ENCODE data around the gene NCOA4.
"Not testable (repeated sequence)": the region's sequence is repeated elsewhere in the genome, so short reads cannot be mapped to it uniquely, and the experiment has no call there.

The NCOA4 gene

DNA sequence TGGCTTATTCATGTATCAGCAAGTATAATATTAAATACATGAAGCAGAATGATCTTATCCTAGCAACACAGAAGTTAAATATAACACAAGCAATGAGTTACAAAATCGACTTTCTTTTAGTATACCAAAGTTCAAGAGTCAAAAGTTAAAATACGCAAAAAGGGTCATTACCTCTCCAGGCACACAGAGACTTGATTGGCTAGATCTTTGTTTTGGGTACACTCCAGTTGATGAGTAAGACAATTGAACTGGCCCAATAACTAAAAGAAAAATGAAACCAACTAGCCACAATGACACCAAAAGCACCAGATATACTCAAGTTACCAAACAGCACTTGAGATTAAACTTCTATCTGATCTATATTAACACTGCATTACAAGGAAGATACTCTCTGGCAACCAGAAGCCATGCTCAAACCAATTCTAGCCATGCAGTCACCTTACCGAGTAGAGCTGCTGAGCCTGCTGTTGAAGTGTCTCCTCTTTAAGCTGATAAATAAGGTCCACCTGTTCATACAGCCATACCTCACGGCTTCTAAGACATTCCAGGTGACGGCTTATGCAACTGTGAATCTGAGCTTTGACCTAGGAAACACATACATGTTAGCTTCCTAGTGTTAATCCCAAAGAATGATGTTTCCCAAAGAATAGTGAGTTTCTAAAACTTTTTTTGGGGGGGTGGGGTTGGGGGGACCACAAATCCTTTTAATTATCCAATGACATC, 15.6 kb downstream of the NCOA4 start:
- Histone ChIP-seq H3K36me3 (peaks cover 71% of the 10 kb centered on the region), H3K4me2 (no peak overlapping the region)
- no peak for TF ChIP-seq Cebpa-rat (IDR thresholded peaks at IDR 0.05)

DNA sequence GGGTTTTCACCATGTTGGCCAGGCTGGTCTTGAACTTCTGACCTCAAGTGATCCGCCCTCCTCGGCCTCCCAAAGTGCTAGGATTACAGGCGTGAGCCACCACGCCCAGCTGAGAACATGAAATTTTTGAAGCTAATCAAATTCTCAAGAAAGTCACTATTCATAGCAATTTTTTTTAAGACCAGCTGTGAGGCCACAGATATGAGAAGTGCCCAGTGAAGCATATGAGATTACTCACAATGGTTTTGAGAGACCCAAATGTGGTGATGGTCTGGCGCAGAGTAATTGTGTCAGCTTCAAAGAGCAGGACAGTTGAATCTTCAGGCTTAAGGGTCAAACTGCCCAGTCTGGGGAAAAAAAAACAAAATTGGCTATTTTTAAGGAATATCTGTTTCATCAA, 16.2 kb downstream of the NCOA4 start:
- no peaks in the 10 kb centered on the region for H3K27me3 ChIP-seq
- no peak overlapping the region for H3K4me3 ChIP-seq
- H3K4me1 ChIP-seq = peaks cover 9% of the 10 kb centered on the region
- peaks cover 67% of the 10 kb centered on the region for H4K20me1 ChIP-seq
- H3K36me3 ChIP-seq = peaks cover 78% of the 10 kb centered on the region
- no peak overlapping the region for H3K27ac ChIP-seq
- H3K9ac ChIP-seq = no peak overlapping the region
- no peaks in the 10 kb centered on the region for H3K9me3 ChIP-seq
- no peak overlapping the region for H3K4me2 ChIP-seq
- no peak for TF ChIP-seq Cebpa-rat (IDR thresholded peaks at IDR 0.05)

More for the DNA sequence above, 15.6 kb downstream of the NCOA4 start:
- Histone ChIP-seq H3K27ac (no peak overlapping the region), H3K4me1 (peaks cover 15% of the 10 kb centered on the region), H3K4me3 (no peak overlapping the region), H3K9me3 (no peaks in the 10 kb centered on the region), H3K27me3 (no peaks in the 10 kb centered on the region), H4K20me1 (peaks cover 68% of the 10 kb centered on the region), H3K9ac (no peak overlapping the region)

DNA sequence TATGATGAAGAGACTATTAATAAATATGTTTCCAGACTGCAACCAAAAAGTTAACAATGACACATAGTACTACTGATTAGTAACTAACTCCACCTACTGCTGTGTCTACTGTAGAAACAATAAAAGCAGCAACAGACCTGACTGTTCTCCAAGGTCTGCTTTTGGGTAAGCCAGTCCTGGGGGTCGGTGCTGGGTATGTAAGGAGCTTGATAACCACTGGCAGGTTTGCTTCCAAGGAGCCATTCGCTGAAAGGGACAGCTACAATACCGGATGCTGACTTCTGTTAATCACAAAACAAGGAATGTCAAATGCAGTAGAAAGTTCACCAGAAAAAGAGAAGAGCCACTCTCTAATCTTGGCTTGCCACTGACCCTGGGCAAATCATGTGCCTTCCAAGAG, 17.7 kb downstream of the NCOA4 start:
- H3K36me3 ChIP-seq = peaks cover 92% of the 10 kb centered on the region
- TF ChIP-seq Cebpa-rat (IDR thresholded peaks at IDR 0.05) = no peak

DNA sequence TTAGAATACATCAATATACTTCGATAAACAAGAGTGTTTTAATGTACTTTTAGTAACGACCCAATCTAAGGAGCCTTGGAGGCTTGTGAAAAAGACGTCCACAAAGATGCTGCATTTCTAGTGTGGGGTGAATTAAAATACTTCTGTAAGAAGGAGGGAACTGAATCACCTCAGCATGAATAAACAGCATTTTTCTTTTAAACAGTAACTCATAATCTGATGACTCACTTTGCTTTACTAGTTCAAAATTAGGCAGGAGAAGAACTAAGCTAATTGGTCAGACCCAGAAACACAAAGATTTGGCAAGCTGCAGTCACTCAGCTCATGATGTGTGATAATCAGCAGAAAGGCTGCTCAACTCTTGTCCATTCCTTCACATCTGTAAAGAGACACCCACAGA, 24.2 kb downstream of the NCOA4 start:
- no peak for TF ChIP-seq Cebpa-rat (IDR thresholded peaks at IDR 0.05)
- H3K4me1 ChIP-seq = no peaks in the 10 kb centered on the region; the same call in 1 of the 2 replicates
- H3K4me2 ChIP-seq = no peak overlapping the region
- no peaks in the 10 kb centered on the region for H3K27me3 ChIP-seq
- peaks cover 99% of the 10 kb centered on the region for H3K36me3 ChIP-seq
- H3K4me3 ChIP-seq = no peak overlapping the region
- H3K27ac ChIP-seq = no peak overlapping the region
- H3K9me3 ChIP-seq = peaks cover 9% of the 10 kb centered on the region
- H3K9ac ChIP-seq = no peak overlapping the region
- H4K20me1 ChIP-seq = peaks cover 54% of the 10 kb centered on the region

More for the DNA sequence above, 17.7 kb downstream of the NCOA4 start:
- no peak overlapping the region for H3K4me2 ChIP-seq
- H3K4me3 ChIP-seq = no peak overlapping the region
- peaks cover 6% of the 10 kb centered on the region for H3K9me3 ChIP-seq
- H3K27me3 ChIP-seq = no peaks in the 10 kb centered on the region
- no peak overlapping the region for H3K27ac ChIP-seq
- peaks cover 55% of the 10 kb centered on the region for H4K20me1 ChIP-seq
- H3K9ac ChIP-seq = no peak overlapping the region
- no peaks in the 10 kb centered on the region; the same call in 1 of the 2 replicates for H3K4me1 ChIP-seq

DNA sequence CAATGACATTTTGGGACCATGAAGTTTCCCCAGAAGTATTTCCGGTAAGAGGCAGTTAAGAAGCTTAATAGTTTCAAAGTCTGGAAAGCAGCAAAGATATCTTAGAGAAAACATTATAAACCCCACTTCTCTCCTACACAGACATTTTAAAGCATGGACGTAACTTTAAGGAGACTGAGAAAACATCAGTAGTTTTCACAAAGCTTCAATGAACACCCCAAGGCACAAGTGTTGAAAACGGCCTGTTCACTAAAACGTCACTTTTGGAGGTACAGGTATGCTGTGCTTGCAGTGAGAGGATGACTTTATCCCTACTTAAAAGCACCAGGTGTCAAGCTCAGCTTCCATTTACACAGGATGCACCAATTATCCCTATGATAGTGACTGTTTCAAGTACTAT, 25.0 kb downstream of the NCOA4 start:
- no peak for TF ChIP-seq Cebpa-rat (IDR thresholded peaks at IDR 0.05)
- Histone ChIP-seq H3K9me3 (peaks cover 9% of the 10 kb centered on the region), H4K20me1 (peaks cover 60% of the 10 kb centered on the region)

DNA sequence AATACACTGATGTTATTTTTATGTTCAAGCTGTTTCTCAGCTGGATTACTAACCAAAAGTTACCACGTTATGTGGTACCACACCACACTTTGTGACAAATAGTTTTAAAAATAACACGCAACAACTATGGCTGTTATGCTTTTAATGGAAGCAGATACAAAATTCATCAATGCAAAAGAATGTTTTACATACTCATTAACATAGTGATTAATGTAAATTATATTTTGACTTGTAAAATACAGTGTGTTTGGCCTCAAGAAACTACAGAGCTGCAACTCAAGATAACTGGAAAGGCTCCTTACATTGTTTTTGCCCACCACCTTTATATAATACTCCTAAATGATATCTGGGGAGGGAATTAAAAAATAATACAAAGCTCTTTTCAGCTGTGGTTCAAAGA, 25.5 kb downstream of the NCOA4 start:
- peaks cover 97% of the 10 kb centered on the region for H3K36me3 ChIP-seq

More for the DNA sequence above, 25.0 kb downstream of the NCOA4 start:
- no peak overlapping the region for H3K27ac ChIP-seq
- no peak overlapping the region for H3K9ac ChIP-seq
- H3K4me3 ChIP-seq = no peak overlapping the region
- no peak overlapping the region for H3K4me2 ChIP-seq
- peaks cover 97% of the 10 kb centered on the region for H3K36me3 ChIP-seq
- H3K27me3 ChIP-seq = no peaks in the 10 kb centered on the region
- no peaks in the 10 kb centered on the region; the same call in 1 of the 2 replicates for H3K4me1 ChIP-seq

DNA sequence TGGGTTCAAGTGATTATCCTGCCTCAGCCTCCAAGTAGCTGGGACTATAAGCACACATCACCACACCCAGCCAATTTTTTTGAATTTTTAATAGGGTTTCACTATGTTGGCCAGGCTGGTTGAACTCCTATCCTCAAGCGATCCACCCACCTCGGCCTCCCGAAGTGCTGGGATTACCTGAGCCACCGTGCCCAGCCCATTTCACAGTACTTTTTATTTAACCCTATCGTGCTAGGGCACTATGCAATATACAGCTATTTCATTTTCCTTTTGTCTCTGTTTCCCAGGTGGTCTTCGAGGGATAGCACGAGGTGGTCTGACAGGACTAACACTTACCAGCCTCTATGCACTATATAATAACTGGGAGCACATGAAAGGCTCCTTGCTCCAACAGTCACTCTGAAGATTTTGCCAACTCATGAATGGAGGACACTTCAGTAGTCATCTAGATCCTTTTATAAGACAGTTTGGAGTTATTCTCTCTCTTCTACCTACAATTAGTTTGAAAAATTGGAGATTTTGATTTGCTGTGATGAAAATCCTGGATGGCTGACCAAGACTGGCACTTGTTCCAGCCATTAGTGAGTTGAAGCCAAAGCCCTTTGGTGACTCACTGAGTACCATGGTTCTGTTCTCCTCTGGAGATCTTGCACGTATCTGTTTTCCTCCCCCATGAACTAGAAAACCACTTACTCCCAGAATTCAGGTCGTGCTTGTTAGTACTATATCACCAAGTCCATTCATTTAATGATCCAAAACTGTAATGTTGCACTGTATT, 27.3 kb downstream of the NCOA4 start:
- TF ChIP-seq Cebpa-rat (IDR thresholded peaks at IDR 0.05) = no peak
- Histone ChIP-seq H3K27ac (no peak overlapping the region), H3K4me3 (no peak overlapping the region), H3K9ac (no peak overlapping the region), H4K20me1 (peaks cover 53% of the 10 kb centered on the region), H3K4me2 (no peak overlapping the region), H3K36me3 (peaks cover 97% of the 10 kb centered on the region), H3K9me3 (peaks cover 24% of the 10 kb centered on the region), H3K4me1 (no peaks in the 10 kb centered on the region; the same call in 1 of the 2 replicates), H3K27me3 (no peaks in the 10 kb centered on the region)

More for the DNA sequence above, 25.5 kb downstream of the NCOA4 start:
- H4K20me1 ChIP-seq = peaks cover 58% of the 10 kb centered on the region
- no peak for TF ChIP-seq Cebpa-rat (IDR thresholded peaks at IDR 0.05)
- H3K4me2 ChIP-seq = no peak overlapping the region
- H3K27ac ChIP-seq = no peak overlapping the region
- H3K4me1 ChIP-seq = no peaks in the 10 kb centered on the region; the same call in 1 of the 2 replicates
- peaks cover 9% of the 10 kb centered on the region for H3K9me3 ChIP-seq
- H3K27me3 ChIP-seq = no peaks in the 10 kb centered on the region
- H3K4me3 ChIP-seq = no peak overlapping the region
- no peak overlapping the region for H3K9ac ChIP-seq

DNA sequence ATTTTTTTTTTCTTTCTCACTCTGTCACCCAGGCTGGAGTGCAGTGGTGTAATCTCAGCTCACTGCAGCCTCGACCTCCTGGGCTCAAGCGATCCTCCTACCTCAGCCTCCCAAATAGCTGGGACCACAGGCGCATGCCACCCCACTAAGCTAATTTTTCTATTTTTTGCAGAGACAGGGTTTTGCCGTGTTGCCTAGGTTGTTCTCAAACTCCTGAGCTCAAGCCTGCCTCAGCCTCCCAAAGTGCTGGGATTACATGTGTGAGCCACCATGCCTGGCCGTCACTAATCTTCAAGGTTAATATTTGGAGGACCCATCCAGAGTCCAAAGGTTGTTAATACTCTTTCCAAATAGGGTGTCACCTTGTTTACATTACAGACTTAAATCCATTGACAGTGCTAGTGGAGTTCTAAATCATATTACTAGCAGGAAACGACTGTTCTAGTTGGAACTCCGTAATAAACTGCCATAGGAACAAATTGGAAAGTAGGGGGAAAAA, 28.2 kb downstream of the NCOA4 start:
- not testable (repeated sequence) for H3K27ac ChIP-seq, H3K4me2 ChIP-seq, H3K4me1 ChIP-seq, H3K9ac ChIP-seq, H3K4me3 ChIP-seq, H3K27me3 ChIP-seq
- peaks cover 97% of the 10 kb centered on the region for H3K36me3 ChIP-seq
- H4K20me1 ChIP-seq = peaks cover 46% of the 10 kb centered on the region
- H3K9me3 ChIP-seq = peaks cover 20% of the 10 kb centered on the region

DNA sequence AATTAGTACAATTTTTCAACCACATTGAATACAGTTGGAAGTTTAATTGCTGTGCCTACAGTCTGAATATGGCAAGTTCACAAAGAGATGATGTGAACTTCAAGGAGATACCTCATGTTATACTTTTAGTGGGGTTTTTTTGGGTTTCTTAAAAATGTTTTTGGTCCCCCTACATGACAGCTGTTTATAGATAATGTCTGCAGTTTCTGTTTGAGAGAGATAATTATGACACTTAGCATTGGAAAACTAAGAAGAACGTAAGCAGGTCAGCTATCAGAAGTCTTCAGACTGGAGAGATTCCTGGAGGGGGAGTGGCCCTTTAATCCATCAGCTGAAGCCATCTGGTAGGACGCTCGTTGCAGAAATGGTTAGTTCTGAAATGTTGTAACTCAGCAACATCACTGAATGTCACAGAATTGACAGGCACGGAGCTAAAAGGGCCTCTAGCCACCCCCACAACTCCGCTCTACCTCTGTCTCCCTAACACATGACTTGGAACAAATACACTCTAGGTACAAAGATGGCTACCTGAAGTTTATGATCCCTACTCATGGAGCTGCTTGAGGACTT, 29.2 kb downstream of the NCOA4 start:
- Histone ChIP-seq H3K4me2 (no peak overlapping the region), H3K9me3 (peaks cover 20% of the 10 kb centered on the region), H3K27ac (no peak overlapping the region), H4K20me1 (peaks cover 46% of the 10 kb centered on the region), H3K36me3 (peaks cover 95% of the 10 kb centered on the region), H3K9ac (no peak overlapping the region), H3K27me3 (no peaks in the 10 kb centered on the region), H3K4me1 (no peaks in the 10 kb centered on the region), H3K4me3 (no peak overlapping the region)
- TF ChIP-seq Cebpa-rat (IDR thresholded peaks at IDR 0.05) = no peak

DNA sequence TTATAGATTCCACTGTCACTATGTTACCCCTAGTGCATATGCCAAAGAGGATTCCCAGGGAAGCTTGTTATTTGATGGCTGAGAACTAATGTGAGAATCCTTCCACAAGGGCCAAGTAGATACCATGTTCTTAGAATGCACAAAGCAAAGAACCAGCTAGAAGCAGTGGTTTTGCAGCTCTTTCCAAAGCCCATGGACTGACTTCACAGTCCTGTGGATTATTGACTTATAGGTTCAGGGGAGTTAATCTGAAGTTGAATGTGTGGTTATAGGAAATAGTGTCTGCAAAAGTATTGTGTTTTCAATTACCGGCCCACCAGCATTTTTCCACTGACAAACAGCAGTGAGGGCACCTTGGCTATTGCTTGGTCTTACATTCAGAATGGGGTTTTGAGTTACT, 29.9 kb downstream of the NCOA4 start:
- Histone ChIP-seq H3K9ac (no peak overlapping the region), H3K27me3 (no peaks in the 10 kb centered on the region), H3K27ac (no peak overlapping the region), H3K36me3 (peaks cover 90% of the 10 kb centered on the region), H4K20me1 (peaks cover 43% of the 10 kb centered on the region), H3K9me3 (peaks cover 20% of the 10 kb centered on the region), H3K4me1 (no peaks in the 10 kb centered on the region), H3K4me3 (no peak overlapping the region), H3K4me2 (no peak overlapping the region)
- TF ChIP-seq Cebpa-rat (IDR thresholded peaks at IDR 0.05) = no peak

DNA sequence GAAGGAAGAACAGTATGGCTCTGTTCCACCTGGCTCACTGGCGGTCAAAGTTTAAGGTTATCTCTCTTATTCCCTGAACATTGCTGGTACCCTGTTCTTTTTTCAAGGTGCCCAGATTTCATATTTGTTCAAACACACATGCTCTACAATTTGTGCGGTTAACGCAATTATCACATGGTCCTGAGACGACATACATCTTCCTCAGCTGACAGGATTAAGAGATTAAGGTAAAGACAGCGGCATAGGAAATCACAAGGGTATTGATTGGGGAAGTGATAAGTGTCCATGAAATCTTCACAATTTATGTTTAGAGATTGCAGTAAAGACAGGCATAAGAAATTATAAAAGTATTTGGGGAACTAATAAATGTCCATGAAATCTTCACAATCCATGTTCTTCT, 30.5 kb downstream of the NCOA4 start:
- peaks cover 88% of the 10 kb centered on the region for H3K36me3 ChIP-seq
- H3K9me3 ChIP-seq = peaks cover 20% of the 10 kb centered on the region

More for the DNA sequence above, 30.5 kb downstream of the NCOA4 start:
- not testable (repeated sequence) for H3K27me3 ChIP-seq, H3K9ac ChIP-seq, H3K27ac ChIP-seq, H3K4me2 ChIP-seq, H3K4me3 ChIP-seq, H3K4me1 ChIP-seq
- peaks cover 40% of the 10 kb centered on the region for H4K20me1 ChIP-seq

All from BLaER1 (cell line).